Measurements from ENCODE around the gene ACER2.

ACER2 gene

DNA sequence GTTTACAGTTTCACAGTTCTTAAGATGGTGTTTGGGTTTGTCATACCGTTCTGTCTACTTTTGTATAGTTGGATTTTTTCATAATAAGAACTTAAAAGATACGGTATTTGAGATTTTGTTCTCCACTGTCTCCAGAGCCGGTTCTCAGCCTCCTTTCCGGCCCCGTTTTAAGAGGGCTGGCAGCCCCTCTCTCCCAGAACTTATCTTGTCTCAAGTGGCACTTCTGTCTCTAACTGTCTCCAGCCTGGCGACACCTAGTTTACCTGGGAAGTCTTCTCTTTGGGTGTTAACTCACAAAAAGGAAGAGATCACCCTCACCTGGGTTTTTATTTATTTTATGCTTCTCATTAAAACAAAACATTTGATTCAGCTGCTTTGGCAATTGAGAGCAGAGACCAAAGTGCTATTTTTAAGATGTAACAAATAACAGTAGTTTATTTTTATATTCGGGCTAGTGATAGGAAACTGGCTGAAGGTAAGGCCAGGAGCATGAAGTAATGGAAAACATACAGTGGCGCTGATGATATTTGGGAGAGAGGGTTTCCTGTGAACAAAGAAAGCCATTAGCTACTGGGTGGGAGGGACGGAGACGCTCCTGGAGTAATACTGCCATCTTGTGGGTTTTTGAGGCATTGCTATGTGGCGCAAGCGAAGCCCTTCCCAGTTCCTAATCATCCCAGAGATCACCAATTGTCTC, 48.3 kb downstream of the ACER2 start:
- Histone ChIP-seq H3K36me3 (ENCODE audit: control insufficient read depth, low read depth, low read length) (no peaks in the 10 kb centered on the region), H3K27ac (ENCODE audit: low read length) (peak overlapping the region; percentile 12), H3K9ac (ENCODE audit: low read length) (peak overlapping the region; percentile 53), H3K27me3 (ENCODE audit: control insufficient read depth, insufficient read depth, low read length) (no peaks in the 10 kb centered on the region), H3K4me3 (ENCODE audit: low read length) (no peak overlapping the region), H3K4me1 (ENCODE audit: control insufficient read depth, low read depth, low read length) (peaks cover 16% of the 10 kb centered on the region), H3K9me3 (ENCODE audit: control insufficient read depth, low read depth, low read length) (no peaks in the 10 kb centered on the region)

DNA sequence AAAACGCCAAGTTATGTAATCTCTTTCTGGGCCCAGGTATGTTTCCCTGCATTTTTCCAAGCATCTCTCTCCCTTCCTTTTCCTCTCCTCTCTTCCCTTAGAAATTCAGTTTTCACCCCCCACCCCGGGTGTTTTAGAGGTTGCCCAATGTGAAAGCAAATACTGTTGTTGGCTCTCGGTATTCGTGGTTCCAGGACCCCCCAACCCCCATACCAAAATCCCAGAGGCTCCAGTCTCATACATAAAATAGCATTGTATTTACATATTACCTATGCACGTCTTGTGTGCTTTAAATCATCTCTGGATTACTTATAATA, 48.8 kb downstream of the ACER2 start:
- H3K9ac ChIP-seq (ENCODE audit: low read length), result no peak overlapping the region
- no peak overlapping the region for H3K27ac ChIP-seq (ENCODE audit: low read length)
- peaks cover 16% of the 10 kb centered on the region for H3K4me1 ChIP-seq (ENCODE audit: control insufficient read depth, low read depth, low read length)
- no peak overlapping the region for H3K4me3 ChIP-seq (ENCODE audit: low read length)
- H3K9me3 ChIP-seq (ENCODE audit: control insufficient read depth, low read depth, low read length), result no peaks in the 10 kb centered on the region
- no peaks in the 10 kb centered on the region for H3K36me3 ChIP-seq (ENCODE audit: control insufficient read depth, low read depth, low read length)
- no peaks in the 10 kb centered on the region for H3K27me3 ChIP-seq (ENCODE audit: control insufficient read depth, insufficient read depth, low read length)

DNA sequence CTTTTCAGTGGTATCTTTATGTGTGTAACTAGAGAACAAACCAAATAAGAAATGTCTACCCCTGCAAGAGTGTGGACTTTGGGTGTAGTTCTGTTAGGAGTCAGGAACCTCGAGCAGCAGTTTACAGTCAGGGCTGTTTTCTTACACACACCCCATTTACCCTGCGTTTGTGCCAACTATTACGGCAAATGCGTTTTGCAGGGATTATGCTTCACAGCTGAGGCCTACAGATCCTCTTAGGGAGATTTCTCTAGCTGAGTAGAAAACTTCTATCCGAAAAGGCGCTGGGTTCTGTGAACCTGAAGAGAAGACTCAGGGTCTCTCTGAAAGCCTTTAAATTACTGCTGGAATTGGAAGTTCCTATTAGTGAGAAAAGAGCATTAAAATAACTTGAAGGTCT, 51.4 kb downstream of the ACER2 start:
- Histone ChIP-seq H3K36me3 (ENCODE audit: control insufficient read depth, low read depth, low read length) (no peaks in the 10 kb centered on the region), H3K9me3 (ENCODE audit: control insufficient read depth, low read depth, low read length) (no peaks in the 10 kb centered on the region), H3K4me1 (ENCODE audit: control insufficient read depth, low read depth, low read length) (peaks cover 12% of the 10 kb centered on the region), H3K4me3 (ENCODE audit: low read length) (no peak overlapping the region), H3K27me3 (ENCODE audit: control insufficient read depth, insufficient read depth, low read length) (no peaks in the 10 kb centered on the region), H3K9ac (ENCODE audit: low read length) (no peak overlapping the region), H3K27ac (ENCODE audit: low read length) (no peak overlapping the region)

DNA sequence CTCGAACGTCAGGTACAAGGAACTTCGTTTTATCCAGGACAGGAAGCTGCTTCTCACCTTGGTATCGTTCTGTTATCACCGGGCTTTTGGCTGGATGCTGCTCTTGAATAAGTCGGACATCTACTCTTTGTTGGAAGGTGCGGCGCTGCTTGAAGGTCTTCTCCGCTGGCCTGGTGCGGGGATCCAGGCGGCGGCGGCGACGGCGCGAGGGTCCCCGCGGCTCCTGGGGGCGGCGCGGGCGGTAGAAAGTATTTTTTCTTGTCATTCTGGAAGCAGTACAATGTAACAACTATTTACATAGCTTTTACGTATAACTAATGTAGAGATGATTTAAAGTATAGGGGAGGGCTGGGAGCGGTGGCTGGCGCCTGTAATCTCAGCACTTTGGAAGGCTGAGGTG, 52.3 kb downstream of the ACER2 start:
- Histone ChIP-seq H3K4me1 (ENCODE audit: control insufficient read depth, low read depth, low read length) (peaks cover 12% of the 10 kb centered on the region), H3K4me3 (ENCODE audit: low read length) (no peak overlapping the region), H3K9me3 (ENCODE audit: control insufficient read depth, low read depth, low read length) (no peaks in the 10 kb centered on the region), H3K27ac (ENCODE audit: low read length) (no peak overlapping the region), H3K36me3 (ENCODE audit: control insufficient read depth, low read depth, low read length) (no peaks in the 10 kb centered on the region), H3K27me3 (ENCODE audit: control insufficient read depth, insufficient read depth, low read length) (no peaks in the 10 kb centered on the region), H3K9ac (ENCODE audit: low read length) (no peak overlapping the region)

DNA sequence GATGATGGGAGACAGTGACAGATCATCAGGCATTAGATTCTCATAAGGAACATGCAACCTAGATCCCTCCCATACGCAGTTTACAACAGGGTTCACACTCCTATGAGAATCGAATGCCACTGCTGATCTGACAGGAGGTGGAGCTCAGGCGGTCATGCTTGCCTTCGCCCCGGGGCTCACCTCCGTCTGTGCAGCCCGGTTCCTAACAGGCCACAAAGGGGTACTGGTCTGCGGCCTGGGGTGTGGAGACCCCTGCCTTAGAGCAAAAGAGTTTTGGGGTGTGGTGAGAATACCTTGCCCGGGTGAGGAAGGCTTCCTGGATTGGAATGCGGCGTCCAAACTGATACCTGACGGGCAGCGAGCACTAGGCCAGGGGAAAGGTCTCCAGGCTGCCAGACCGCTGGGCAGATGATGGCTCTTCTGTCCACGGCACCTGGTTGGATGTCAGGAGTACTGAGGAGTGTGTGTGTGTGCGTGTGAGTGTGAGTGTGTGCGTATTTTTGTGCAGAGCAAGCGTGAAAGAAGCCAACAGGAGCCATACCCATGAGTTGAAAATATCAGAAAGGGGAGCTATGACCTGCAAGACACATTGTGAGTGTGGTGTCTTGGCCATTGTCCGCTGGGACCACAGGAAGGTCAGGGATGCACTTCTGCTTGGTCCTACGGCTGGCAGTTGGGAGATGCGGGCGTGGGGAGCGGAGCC, 55.4 kb downstream of the ACER2 start:
- no peaks in the 10 kb centered on the region for H3K9me3 ChIP-seq (ENCODE audit: control insufficient read depth, low read depth, low read length)
- no peaks in the 10 kb centered on the region for H3K36me3 ChIP-seq (ENCODE audit: control insufficient read depth, low read depth, low read length)
- no peak overlapping the region for H3K27ac ChIP-seq (ENCODE audit: low read length)
- peak overlapping the region; percentile 50 for H3K4me3 ChIP-seq (ENCODE audit: low read length)
- H3K4me1 ChIP-seq (ENCODE audit: control insufficient read depth, low read depth, low read length), result no peaks in the 10 kb centered on the region
- no peaks in the 10 kb centered on the region for H3K27me3 ChIP-seq (ENCODE audit: control insufficient read depth, insufficient read depth, low read length)
- H3K9ac ChIP-seq (ENCODE audit: low read length), result no peak overlapping the region

DNA sequence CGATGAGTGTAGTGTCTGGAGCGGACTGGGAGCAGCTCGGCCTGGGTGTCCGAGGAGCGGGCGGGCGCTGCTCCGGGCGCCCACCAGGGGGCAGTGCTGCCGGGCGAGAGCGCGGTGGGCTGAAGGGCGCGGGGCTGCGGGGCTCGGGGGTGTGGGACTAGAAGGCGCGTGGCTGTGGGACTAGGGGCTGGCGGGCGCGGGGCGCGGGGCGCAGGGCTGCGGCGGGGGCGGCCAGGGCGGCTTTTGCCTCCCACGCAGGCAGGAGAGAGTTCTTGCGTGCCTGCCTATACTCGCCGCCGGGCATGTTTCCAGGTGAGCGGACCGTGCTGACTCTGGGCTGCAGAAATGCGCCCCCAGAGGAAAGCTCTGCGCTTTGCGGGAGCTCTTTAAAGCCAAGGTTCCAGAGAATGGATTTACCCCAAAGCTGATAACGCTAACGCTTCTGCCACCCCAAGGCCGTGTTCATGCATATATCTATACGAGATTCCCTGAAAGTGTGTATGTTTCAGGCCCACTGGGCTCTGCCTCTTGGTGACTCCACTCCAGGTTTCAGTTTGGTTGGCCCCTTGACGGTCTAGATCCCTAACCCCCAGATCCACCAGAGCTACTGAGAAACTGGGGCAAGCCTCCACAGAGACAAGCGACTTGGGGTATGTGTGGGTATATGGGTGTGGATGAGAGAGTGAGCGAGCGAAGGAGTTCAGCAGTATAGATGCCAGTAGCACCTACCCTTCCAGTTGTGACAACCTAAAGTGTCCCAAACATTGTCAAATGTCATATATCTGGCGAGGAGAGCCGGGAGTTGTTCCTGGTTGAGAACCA, 56.2 kb downstream of the ACER2 start:
- H3K4me1 ChIP-seq (ENCODE audit: control insufficient read depth, low read depth, low read length), result no peaks in the 10 kb centered on the region
- no peak overlapping the region for H3K27ac ChIP-seq (ENCODE audit: low read length)
- H3K27me3 ChIP-seq (ENCODE audit: control insufficient read depth, insufficient read depth, low read length), result no peaks in the 10 kb centered on the region
- H3K36me3 ChIP-seq (ENCODE audit: control insufficient read depth, low read depth, low read length), result no peaks in the 10 kb centered on the region
- H3K9ac ChIP-seq (ENCODE audit: low read length), result no peak overlapping the region
- no peaks in the 10 kb centered on the region for H3K9me3 ChIP-seq (ENCODE audit: control insufficient read depth, low read depth, low read length)
- H3K4me3 ChIP-seq (ENCODE audit: low read length), result peak overlapping the region; percentile 50

DNA sequence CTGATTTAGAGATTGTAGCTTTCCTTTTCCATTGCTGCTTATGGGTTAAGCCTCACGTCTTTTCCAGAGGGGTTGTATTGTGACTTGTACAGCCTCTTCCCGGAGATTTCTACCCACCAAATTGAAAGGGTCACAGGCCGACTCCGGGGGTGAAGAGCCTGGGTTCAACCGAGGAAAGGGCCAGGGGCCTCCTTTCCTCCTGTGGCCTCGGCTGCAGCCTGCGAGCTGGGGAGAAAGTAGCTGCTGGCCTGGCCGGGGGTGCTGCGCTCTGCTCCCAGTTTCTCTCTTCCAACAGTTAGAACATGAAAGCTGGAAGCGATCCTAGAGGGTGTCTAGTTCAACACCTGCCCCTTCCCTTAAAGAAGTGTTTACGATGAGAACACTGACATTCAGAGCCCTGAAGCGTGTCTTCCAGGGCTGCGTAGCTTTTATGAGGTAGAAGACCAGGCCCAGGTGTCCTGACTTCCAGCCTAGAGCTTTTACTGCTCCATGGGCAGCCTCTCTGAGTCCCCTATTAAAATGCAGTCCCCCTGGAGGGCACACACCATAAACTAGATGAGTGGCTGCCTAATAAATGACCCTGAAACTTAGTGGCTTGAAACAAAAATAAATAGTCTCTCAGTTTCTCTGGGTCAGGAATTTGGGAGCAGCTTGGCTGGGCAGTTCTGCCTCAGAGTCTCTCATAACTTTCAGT, 56.9 kb downstream of the ACER2 start:
- H3K27ac ChIP-seq (ENCODE audit: low read length), result no peak overlapping the region
- H3K4me3 ChIP-seq (ENCODE audit: low read length), result no peak overlapping the region

DNA sequence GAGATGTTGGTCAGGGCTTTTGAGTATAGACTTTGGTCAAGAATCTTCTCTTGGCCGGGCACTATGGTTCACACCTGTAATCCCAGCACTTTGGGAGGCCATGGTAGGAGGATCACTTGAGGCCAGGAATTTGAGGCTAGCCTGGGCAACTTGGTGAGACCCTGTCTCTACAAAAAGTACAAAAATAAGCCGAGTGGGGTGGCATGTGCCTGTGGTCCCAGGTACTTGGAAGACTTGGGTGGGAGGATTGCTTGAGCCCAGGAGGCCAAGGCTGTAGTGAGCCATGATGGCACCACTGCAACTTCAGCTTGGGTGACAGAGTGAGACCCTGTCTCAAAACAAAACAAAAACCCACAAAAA, 57.5 kb downstream of the ACER2 start:
- Histone ChIP-seq H3K4me3 (ENCODE audit: low read length) (no peak overlapping the region), H3K9me3 (ENCODE audit: control insufficient read depth, low read depth, low read length) (no peaks in the 10 kb centered on the region), H3K36me3 (ENCODE audit: control insufficient read depth, low read depth, low read length) (no peaks in the 10 kb centered on the region), H3K9ac (ENCODE audit: low read length) (no peak overlapping the region), H3K4me1 (ENCODE audit: control insufficient read depth, low read depth, low read length) (no peaks in the 10 kb centered on the region), H3K27ac (ENCODE audit: low read length) (no peak overlapping the region), H3K27me3 (ENCODE audit: control insufficient read depth, insufficient read depth, low read length) (no peaks in the 10 kb centered on the region)

More for the DNA sequence above, 56.9 kb downstream of the ACER2 start:
- no peaks in the 10 kb centered on the region for H3K27me3 ChIP-seq (ENCODE audit: control insufficient read depth, insufficient read depth, low read length)
- no peaks in the 10 kb centered on the region for H3K36me3 ChIP-seq (ENCODE audit: control insufficient read depth, low read depth, low read length)
- H3K9me3 ChIP-seq (ENCODE audit: control insufficient read depth, low read depth, low read length), result no peaks in the 10 kb centered on the region
- H3K4me1 ChIP-seq (ENCODE audit: control insufficient read depth, low read depth, low read length), result no peaks in the 10 kb centered on the region
- no peak overlapping the region for H3K9ac ChIP-seq (ENCODE audit: low read length)

DNA sequence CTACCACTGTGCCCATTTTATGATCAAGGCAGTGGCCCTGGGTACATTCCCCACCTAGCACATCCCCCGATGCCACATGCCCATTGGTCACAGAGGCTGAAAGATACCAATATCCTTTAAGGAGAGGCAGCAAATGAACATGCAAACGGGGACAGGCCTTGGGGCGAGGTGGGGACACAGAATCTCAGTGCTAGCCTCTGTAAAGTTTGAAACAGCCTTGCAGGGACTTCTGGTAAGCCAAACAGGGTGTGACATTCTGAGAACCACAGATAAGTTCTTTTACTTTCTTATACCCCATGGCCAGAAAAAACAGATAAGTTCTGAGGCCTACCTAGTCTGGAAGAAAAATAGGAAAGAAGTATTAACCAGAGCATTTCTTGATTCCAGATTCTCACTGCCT, 60.5 kb downstream of the ACER2 start:
- Histone ChIP-seq H3K27me3 (ENCODE audit: control insufficient read depth, insufficient read depth, low read length) (no peaks in the 10 kb centered on the region), H3K4me3 (ENCODE audit: low read length) (no peak overlapping the region), H3K4me1 (ENCODE audit: control insufficient read depth, low read depth, low read length) (peaks cover 3% of the 10 kb centered on the region), H3K9ac (ENCODE audit: low read length) (no peak overlapping the region), H3K9me3 (ENCODE audit: control insufficient read depth, low read depth, low read length) (no peaks in the 10 kb centered on the region), H3K36me3 (ENCODE audit: control insufficient read depth, low read depth, low read length) (no peaks in the 10 kb centered on the region), H3K27ac (ENCODE audit: low read length) (no peak overlapping the region)

DNA sequence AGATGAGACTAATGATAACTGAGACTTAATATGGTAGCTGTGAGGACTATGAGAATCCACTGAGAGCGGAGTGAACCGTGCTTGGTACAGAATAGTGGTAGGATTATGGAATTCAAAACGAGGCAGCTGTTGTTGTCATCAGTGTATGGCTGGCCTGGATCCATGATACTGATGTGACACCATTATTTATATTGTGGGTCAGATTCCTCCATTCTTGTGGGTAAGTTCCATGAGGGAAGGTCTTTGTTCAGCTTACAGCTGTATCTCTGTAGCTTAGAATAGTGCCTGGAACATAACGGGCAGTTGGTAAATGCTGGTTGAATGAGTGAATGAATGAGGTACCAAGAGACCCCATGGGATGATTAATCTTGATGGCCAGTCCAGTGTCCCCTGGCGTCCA, 61.8 kb downstream of the ACER2 start:
- Histone ChIP-seq H3K4me3 (ENCODE audit: low read length) (no peak overlapping the region), H3K4me1 (ENCODE audit: control insufficient read depth, low read depth, low read length) (peaks cover 3% of the 10 kb centered on the region), H3K36me3 (ENCODE audit: control insufficient read depth, low read depth, low read length) (no peaks in the 10 kb centered on the region), H3K27ac (ENCODE audit: low read length) (no peak overlapping the region), H3K27me3 (ENCODE audit: control insufficient read depth, insufficient read depth, low read length) (no peaks in the 10 kb centered on the region), H3K9ac (ENCODE audit: low read length) (no peak overlapping the region), H3K9me3 (ENCODE audit: control insufficient read depth, low read depth, low read length) (no peaks in the 10 kb centered on the region)

DNA sequence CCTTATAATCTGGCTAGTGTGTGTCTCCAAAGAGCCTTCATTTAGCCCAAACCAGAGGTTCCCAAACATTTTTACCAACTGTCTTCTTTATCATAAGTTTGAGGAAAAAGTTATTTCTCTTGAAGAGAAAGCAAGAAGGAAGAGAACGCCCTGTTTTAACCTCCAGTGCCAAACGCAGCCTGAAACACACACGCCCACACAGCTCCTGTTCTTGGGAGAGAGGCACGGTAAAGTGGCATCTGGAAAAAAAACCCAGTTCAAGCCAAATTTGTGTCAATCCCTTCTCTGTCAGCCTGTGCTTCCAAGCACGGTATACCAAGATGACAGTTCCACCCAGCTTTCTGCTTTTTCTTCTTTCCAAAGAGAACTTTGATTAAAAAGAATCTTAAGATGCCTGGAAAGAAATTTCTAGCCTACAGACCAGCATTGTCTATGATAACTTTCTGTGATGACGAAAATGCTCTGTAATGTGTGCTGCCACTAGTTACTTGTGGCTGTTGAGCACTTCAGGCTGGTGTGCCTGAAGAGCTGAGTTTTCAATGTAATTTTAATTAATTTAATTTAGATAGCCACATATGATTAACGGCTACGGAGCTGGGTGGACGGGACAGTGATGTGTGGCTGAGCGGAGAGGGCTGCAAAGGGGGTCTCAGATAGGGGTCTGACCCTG, 62.3 kb downstream of the ACER2 start:
- Histone ChIP-seq H3K36me3 (ENCODE audit: control insufficient read depth, low read depth, low read length) (no peaks in the 10 kb centered on the region), H3K27ac (ENCODE audit: low read length) (no peak overlapping the region), H3K9me3 (ENCODE audit: control insufficient read depth, low read depth, low read length) (no peaks in the 10 kb centered on the region), H3K9ac (ENCODE audit: low read length) (no peak overlapping the region), H3K4me3 (ENCODE audit: low read length) (no peak overlapping the region), H3K27me3 (ENCODE audit: control insufficient read depth, insufficient read depth, low read length) (no peaks in the 10 kb centered on the region), H3K4me1 (ENCODE audit: control insufficient read depth, low read depth, low read length) (peaks cover 3% of the 10 kb centered on the region)
